ENCODE data around the gene VGLL4.

Gene VGLL4

DNA sequence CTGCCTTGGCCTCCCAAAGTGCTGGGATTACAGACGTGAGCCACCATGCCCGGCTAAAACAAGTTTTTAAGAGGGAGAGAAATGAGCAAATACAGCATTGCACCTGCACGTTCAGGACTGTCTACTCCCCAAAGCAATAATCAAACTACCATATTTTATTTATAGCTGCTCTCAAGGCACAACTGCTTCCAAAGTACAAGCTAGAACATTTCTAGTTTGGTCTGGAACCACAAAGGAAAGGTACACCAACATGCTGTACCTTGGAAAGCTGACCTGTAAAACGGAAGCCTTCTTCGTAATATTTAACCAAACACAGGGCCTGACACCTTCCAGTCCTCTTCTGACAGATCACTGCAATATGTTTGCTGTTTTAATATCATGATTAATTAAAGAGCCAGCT, 14.5 kb upstream of the VGLL4 start:
- Histone ChIP-seq H3K23ac (ENCODE audit: low read length) (no peak overlapping the region), H3K9me3 (ENCODE audit: insufficient read depth, low read depth, low read length) (no peaks in the 10 kb centered on the region), H3K79me2 (ENCODE audit: control insufficient read depth, insufficient read depth, low read length, poor library complexity) (no peaks in the 10 kb centered on the region), H2BK12ac (ENCODE audit: low read length) (no peak overlapping the region), H3K79me1 (ENCODE audit: low read length) (no peaks in the 10 kb centered on the region), H4K12ac (ENCODE audit: low read depth, low read length) (no peak overlapping the region), H3K4me1 (ENCODE audit: control insufficient read depth in 1 of 2, insufficient read depth in 2 of 2, low read length in 2 of 2) (peaks cover 2 to 4% of the 10 kb centered on the region in 2 experiments), H2AK5ac (ENCODE audit: low read length) (no peak overlapping the region), H4K91ac (ENCODE audit: low read depth, low read length) (no peak overlapping the region), H4K8ac (ENCODE audit: low read depth, low read length) (no peak overlapping the region), H3K18ac (ENCODE audit: low read length) (no peak overlapping the region), H3K4me2 (ENCODE audit: low read length) (no peak overlapping the region), H3K4ac (ENCODE audit: low read depth, low read length) (no peak overlapping the region), H2BK120ac (ENCODE audit: insufficient read depth, low read length, poor library complexity) (no peak overlapping the region), H2BK5ac (ENCODE audit: low read depth, low read length, poor library complexity) (no peak overlapping the region), H3K4me3 (ENCODE audit: low read depth, low read length) (no peak overlapping the region), H2AFZ (ENCODE audit: insufficient read depth, low read length, poor library complexity) (no peak overlapping the region), H3K14ac (ENCODE audit: low read length) (no peak overlapping the region), H3K27me3 (ENCODE audit: insufficient read depth, low read length) (no peaks in the 10 kb centered on the region), H3K9ac (ENCODE audit: low read length) (no peak overlapping the region), H3K36me3 (ENCODE audit: control insufficient read depth in 1 of 2, insufficient read depth in 2 of 2, low read length in 2 of 2) (no peaks in the 10 kb centered on the region), H3K27ac (ENCODE audit: low read depth, low read length) (no peak overlapping the region)
- DNase-seq = no peak
- no CpG with 5 or more reads among the region's 5 CpGs for WGBS (ENCODE audit: extremely low coverage, insufficient coverage, insufficient read length)

DNA sequence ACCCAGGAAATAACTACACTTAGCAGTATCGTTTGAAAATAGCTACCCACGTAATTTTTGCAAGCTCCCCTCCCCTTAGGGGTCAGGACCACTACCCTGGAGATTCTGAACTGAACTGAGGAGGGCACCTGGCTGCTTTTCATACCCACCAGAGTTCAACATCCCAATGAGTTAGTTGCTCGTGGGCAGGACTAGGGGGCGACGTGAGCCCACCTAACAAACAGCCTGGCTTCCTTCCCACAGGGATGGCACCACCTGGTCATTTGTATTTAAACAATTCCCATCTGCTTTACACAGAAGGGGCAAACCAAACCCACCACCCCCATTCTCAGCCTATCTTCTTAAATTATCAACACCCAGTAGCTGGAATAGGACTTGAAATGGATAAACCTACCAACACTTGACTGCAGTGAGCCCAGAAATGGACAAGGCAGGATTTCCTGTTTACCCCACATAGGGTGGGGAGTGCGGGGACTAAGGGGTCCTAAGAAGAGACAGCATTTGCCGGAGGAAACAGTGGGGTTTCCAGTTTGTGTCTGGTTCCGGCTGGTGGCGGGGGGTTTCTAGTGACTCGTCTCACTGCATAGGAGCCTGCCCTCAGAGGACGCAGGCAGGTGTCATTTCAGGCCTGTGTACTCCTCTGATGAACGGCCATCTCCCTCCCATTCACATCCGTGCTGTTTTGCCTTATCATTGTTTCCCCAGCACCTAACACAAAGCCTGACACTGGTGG, 11.6 kb upstream of the VGLL4 start:
- Histone ChIP-seq H3K18ac (ENCODE audit: low read length) (no peak overlapping the region), H3K27me3 (ENCODE audit: insufficient read depth, low read length) (no peaks in the 10 kb centered on the region), H3K36me3 (ENCODE audit: control insufficient read depth in 1 of 2, insufficient read depth in 2 of 2, low read length in 2 of 2) (no peaks in the 10 kb centered on the region), H3K9ac (ENCODE audit: low read length) (no peak overlapping the region), H3K27ac (ENCODE audit: low read depth, low read length) (no peak overlapping the region), H2BK120ac (ENCODE audit: insufficient read depth, low read length, poor library complexity) (no peak overlapping the region), H3K14ac (ENCODE audit: low read length) (no peak overlapping the region), H3K9me3 (ENCODE audit: insufficient read depth, low read depth, low read length) (no peaks in the 10 kb centered on the region), H3K23ac (ENCODE audit: low read length) (no peak overlapping the region), H2AFZ (ENCODE audit: insufficient read depth, low read length, poor library complexity) (no peak overlapping the region), H3K4me1 (ENCODE audit: control insufficient read depth in 1 of 2, insufficient read depth in 2 of 2, low read length in 2 of 2) (no peaks in the 10 kb centered on the region), H4K91ac (ENCODE audit: low read depth, low read length) (no peak overlapping the region), H2BK5ac (ENCODE audit: low read depth, low read length, poor library complexity) (no peak overlapping the region), H4K12ac (ENCODE audit: low read depth, low read length) (no peak overlapping the region), H3K79me1 (ENCODE audit: low read length) (no peaks in the 10 kb centered on the region), H4K8ac (ENCODE audit: low read depth, low read length) (no peak overlapping the region), H2BK12ac (ENCODE audit: low read length) (no peak overlapping the region), H3K4me2 (ENCODE audit: low read length) (no peak overlapping the region), H3K79me2 (ENCODE audit: control insufficient read depth, insufficient read depth, low read length, poor library complexity) (no peaks in the 10 kb centered on the region), H2AK5ac (ENCODE audit: low read length) (no peak overlapping the region), H3K4me3 (ENCODE audit: low read depth, low read length) (no peak overlapping the region), H3K4ac (ENCODE audit: low read depth, low read length) (no peak overlapping the region)
- WGBS (ENCODE audit: extremely low coverage, insufficient coverage, insufficient read length) = no CpG with 5 or more reads among the region's 13 CpGs
- DNase-seq = no peak

DNA sequence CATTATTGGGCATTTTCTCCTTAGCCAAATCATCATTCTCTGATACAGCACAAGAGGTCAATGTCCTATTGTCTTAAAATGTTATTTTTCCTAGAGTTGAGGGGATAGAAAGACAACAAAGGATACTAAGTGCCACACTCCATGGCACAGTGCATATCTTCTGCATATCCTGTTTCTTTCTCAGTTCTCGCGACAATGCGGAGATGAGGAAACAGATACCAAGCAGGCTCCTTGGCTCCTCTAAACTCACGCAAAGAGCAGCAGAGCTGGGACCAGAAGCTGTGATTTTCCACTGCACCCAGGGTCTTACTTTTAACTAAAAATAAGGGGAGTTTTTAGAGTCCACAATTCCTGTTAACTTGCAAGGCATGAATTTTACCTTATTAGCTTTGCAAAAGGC, 10.5 kb upstream of the VGLL4 start:
- Histone ChIP-seq H3K27ac (ENCODE audit: low read depth, low read length) (no peak overlapping the region), H4K8ac (ENCODE audit: low read depth, low read length) (no peak overlapping the region), H3K4ac (ENCODE audit: low read depth, low read length) (no peak overlapping the region), H3K18ac (ENCODE audit: low read length) (no peak overlapping the region), H4K12ac (ENCODE audit: low read depth, low read length) (no peak overlapping the region), H3K9me3 (ENCODE audit: insufficient read depth, low read depth, low read length) (no peaks in the 10 kb centered on the region), H4K91ac (ENCODE audit: low read depth, low read length) (no peak overlapping the region), H2BK120ac (ENCODE audit: insufficient read depth, low read length, poor library complexity) (no peak overlapping the region), H2AFZ (ENCODE audit: insufficient read depth, low read length, poor library complexity) (no peak overlapping the region), H3K4me2 (ENCODE audit: low read length) (no peak overlapping the region), H3K4me3 (ENCODE audit: low read depth, low read length) (no peak overlapping the region), H3K79me1 (ENCODE audit: low read length) (no peaks in the 10 kb centered on the region), H2BK5ac (ENCODE audit: low read depth, low read length, poor library complexity) (no peak overlapping the region), H3K27me3 (ENCODE audit: insufficient read depth, low read length) (no peaks in the 10 kb centered on the region), H3K23ac (ENCODE audit: low read length) (no peak overlapping the region), H2AK5ac (ENCODE audit: low read length) (no peak overlapping the region), H2BK12ac (ENCODE audit: low read length) (no peak overlapping the region), H3K9ac (ENCODE audit: low read length) (no peak overlapping the region), H3K4me1 (ENCODE audit: control insufficient read depth in 1 of 2, insufficient read depth in 2 of 2, low read length in 2 of 2) (no peaks in the 10 kb centered on the region), H3K79me2 (ENCODE audit: control insufficient read depth, insufficient read depth, low read length, poor library complexity) (no peaks in the 10 kb centered on the region), H3K36me3 (ENCODE audit: control insufficient read depth in 1 of 2, insufficient read depth in 2 of 2, low read length in 2 of 2) (no peaks in the 10 kb centered on the region), H3K14ac (ENCODE audit: low read length) (no peak overlapping the region)
- DNase-seq = no peak
- no CpG with 5 or more reads among the region's 4 CpGs for WGBS (ENCODE audit: extremely low coverage, insufficient coverage, insufficient read length)

DNA sequence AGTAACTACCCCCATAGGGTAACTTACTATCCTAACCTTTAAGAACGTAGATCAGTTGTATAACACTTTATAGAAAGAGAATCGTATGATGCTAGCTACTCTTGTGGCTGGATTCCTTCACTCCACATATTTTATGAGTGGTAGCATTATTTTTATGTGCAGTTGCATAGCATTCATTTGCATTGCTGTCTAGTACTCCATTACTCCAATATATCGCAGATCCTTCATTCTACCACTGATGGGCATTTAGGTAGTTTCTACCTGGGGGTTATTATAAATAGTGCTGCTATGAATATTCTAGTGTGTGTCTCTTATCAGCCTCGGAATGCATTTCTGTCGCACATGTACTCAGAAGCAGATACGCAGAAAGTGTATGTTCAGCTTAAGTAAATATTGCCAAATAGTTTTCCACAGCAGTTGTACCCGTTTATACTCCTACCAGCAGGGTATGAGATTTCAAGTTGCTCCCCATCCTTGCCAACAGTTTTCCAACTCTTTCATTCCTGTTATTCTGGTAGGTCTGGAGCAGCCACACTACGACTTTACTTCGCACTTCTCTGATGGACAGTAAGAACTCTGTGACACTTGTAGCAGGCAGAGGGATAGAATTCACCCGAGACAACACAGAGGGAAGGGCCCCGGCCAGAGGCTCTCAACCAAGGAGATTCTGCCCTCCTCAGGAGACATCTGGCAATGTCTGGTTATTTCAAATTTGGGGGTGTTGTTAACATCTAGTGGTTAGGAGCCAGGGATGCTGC, 9.8 kb upstream of the VGLL4 start:
- Histone ChIP-seq H3K23ac (ENCODE audit: low read length) (no peak overlapping the region), H3K4ac (ENCODE audit: low read depth, low read length) (no peak overlapping the region), H4K12ac (ENCODE audit: low read depth, low read length) (no peak overlapping the region), H2BK12ac (ENCODE audit: low read length) (no peak overlapping the region), H4K8ac (ENCODE audit: low read depth, low read length) (no peak overlapping the region), H3K9ac (ENCODE audit: low read length) (no peak overlapping the region), H2BK120ac (ENCODE audit: insufficient read depth, low read length, poor library complexity) (no peak overlapping the region), H3K4me3 (ENCODE audit: low read depth, low read length) (no peak overlapping the region), H3K14ac (ENCODE audit: low read length) (no peak overlapping the region), H3K4me1 (ENCODE audit: control insufficient read depth in 1 of 2, insufficient read depth in 2 of 2, low read length in 2 of 2) (no peaks in the 10 kb centered on the region), H3K27me3 (ENCODE audit: insufficient read depth, low read length) (no peaks in the 10 kb centered on the region), H3K79me1 (ENCODE audit: low read length) (no peaks in the 10 kb centered on the region), H2BK5ac (ENCODE audit: low read depth, low read length, poor library complexity) (no peak overlapping the region), H3K4me2 (ENCODE audit: low read length) (no peak overlapping the region), H2AFZ (ENCODE audit: insufficient read depth, low read length, poor library complexity) (no peak overlapping the region), H3K36me3 (ENCODE audit: control insufficient read depth in 1 of 2, insufficient read depth in 2 of 2, low read length in 2 of 2) (no peaks in the 10 kb centered on the region), H3K18ac (ENCODE audit: low read length) (no peak overlapping the region), H3K79me2 (ENCODE audit: control insufficient read depth, insufficient read depth, low read length, poor library complexity) (no peaks in the 10 kb centered on the region), H4K91ac (ENCODE audit: low read depth, low read length) (no peak overlapping the region), H3K27ac (ENCODE audit: low read depth, low read length) (no peak overlapping the region), H3K9me3 (ENCODE audit: insufficient read depth, low read depth, low read length) (no peaks in the 10 kb centered on the region), H2AK5ac (ENCODE audit: low read length) (no peak overlapping the region)
- WGBS (ENCODE audit: extremely low coverage, insufficient coverage, insufficient read length) = no CpG with 5 or more reads among the region's 11 CpGs
- DNase-seq = peak; percentile 31 to 52
